Vagina (tissue), 2 donors: ENCODE data around the gene ST8SIA2.

Experiments used
- POLR2A ChIP-seq, 2 donors: fragments of 450-650 bp; IDR thresholded peaks; one replicate each; pipeline ENCODE4 v1.6.1; 2017; ENCODE audit warnings: antibody characterized with exemption in 2 of 2, mild to moderate bottlenecking in 2 of 2, moderate library complexity in 2 of 2
- TF ChIP-seq, protein P1 (sequence below), 3 experiments: fragments of 450-650 bp in 2 of 3; fragments of 200-600 bp in 1 of 3; sonication (generic) in 1 of 3; IDR thresholded peaks; one replicate each; pipeline ENCODE4 v1.5.1; 2017 to 2019; ENCODE audit warnings: antibody characterized with exemption in 3 of 3, mild to moderate bottlenecking in 2 of 3, moderate library complexity in 2 of 3

DNA sequence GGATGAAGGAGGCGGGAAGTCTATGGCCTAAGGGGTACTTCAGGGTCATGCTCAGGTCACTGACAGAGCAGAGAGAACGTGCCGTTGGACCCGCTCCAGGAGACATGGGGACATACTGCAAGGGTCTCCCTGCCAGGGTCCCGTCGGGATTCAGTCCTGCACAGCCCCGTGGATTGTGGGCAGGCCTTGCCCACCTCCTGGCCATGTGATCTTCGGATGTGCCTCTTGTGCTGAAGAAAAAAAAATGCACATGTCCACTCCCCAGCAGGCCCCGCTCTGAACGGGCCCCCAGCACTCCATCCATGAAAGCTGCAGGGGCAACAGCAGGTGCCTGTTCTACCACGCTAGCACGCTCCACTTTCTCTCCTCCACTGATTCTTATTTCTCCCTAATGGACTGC is 22.9 kb downstream of the ST8SIA2 start:
- TF ChIP-seq, protein P1, sequence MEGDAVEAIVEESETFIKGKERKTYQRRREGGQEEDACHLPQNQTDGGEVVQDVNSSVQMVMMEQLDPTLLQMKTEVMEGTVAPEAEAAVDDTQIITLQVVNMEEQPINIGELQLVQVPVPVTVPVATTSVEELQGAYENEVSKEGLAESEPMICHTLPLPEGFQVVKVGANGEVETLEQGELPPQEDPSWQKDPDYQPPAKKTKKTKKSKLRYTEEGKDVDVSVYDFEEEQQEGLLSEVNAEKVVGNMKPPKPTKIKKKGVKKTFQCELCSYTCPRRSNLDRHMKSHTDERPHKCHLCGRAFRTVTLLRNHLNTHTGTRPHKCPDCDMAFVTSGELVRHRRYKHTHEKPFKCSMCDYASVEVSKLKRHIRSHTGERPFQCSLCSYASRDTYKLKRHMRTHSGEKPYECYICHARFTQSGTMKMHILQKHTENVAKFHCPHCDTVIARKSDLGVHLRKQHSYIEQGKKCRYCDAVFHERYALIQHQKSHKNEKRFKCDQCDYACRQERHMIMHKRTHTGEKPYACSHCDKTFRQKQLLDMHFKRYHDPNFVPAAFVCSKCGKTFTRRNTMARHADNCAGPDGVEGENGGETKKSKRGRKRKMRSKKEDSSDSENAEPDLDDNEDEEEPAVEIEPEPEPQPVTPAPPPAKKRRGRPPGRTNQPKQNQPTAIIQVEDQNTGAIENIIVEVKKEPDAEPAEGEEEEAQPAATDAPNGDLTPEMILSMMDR (IDR thresholded peaks at IDR 0.05) = no peak
- TF ChIP-seq POLR2A (IDR thresholded peaks at IDR 0.05) = no peak
